ENCODE data around the gene TRAFD1.

TRAFD1 gene

GRCh38 chr12:112170376-112170775, 45.0 kb downstream of the TRAFD1 start:
- DNase-seq (ENCODE audit: low read depth), result no peak
- TF ChIP-seq CTCF (IDR thresholded peaks at IDR 0.05; ENCODE audit: control insufficient read depth, insufficient read depth, low read depth, low read length, missing control alignments), result peak; percentile 54
- H3K4me3 ChIP-seq (ENCODE audit: control insufficient read depth, low read depth, low read length), result no peak overlapping the region

- TF ChIP-seq CTCF (IDR thresholded peaks at IDR 0.05; ENCODE audit: control insufficient read depth, insufficient read depth, low read depth, low read length, missing control alignments), result no peak
- no peak for DNase-seq (ENCODE audit: low read depth)
- H3K4me3 ChIP-seq (ENCODE audit: control insufficient read depth, low read depth, low read length), result no peak overlapping the region
Measured at GRCh38 chr12:112170971-112171596, 45.7 kb downstream of the TRAFD1 start.

- no peak overlapping the region for H3K4me3 ChIP-seq (ENCODE audit: control insufficient read depth, low read depth, low read length)
- no peak for TF ChIP-seq CTCF (IDR thresholded peaks at IDR 0.05; ENCODE audit: control insufficient read depth, insufficient read depth, low read depth, low read length, missing control alignments)
- no peak for DNase-seq (ENCODE audit: low read depth)
Measured at GRCh38 chr12:112172556-112173324, 47.4 kb downstream of the TRAFD1 start.

GRCh38 chr12:112175361-112176155, 50.2 kb downstream of the TRAFD1 start:
- no peak overlapping the region for H3K4me3 ChIP-seq (ENCODE audit: control insufficient read depth, low read depth, low read length)
- no peak for DNase-seq (ENCODE audit: low read depth)
- TF ChIP-seq CTCF (IDR thresholded peaks at IDR 0.05; ENCODE audit: control insufficient read depth, insufficient read depth, low read depth, low read length, missing control alignments), result no peak

GRCh38 chr12:112176321-112177010, 51.1 kb downstream of the TRAFD1 start:
- H3K4me3 ChIP-seq (ENCODE audit: control insufficient read depth, low read depth, low read length), result no peak overlapping the region
- no peak for DNase-seq (ENCODE audit: low read depth)
- no peak for TF ChIP-seq CTCF (IDR thresholded peaks at IDR 0.05; ENCODE audit: control insufficient read depth, insufficient read depth, low read depth, low read length, missing control alignments)

GRCh38 chr12:112178796-112179195, 53.4 kb downstream of the TRAFD1 start:
- TF ChIP-seq CTCF (IDR thresholded peaks at IDR 0.05; ENCODE audit: control insufficient read depth, insufficient read depth, low read depth, low read length, missing control alignments), result no peak
- H3K4me3 ChIP-seq (ENCODE audit: control insufficient read depth, low read depth, low read length), result no peak overlapping the region
- DNase-seq (ENCODE audit: low read depth), result no peak

Measured in AG09309 (cell line).